Measurements from ENCODE around the gene OPTC. TPM values are rescaled to one million over a fixed set of nuclear protein-coding genes. Genes with fewer than 3 reads are reported as not detected.

The OPTC gene
- total and polyA plus RNA-seq, 8 donors = not detected

DNA sequence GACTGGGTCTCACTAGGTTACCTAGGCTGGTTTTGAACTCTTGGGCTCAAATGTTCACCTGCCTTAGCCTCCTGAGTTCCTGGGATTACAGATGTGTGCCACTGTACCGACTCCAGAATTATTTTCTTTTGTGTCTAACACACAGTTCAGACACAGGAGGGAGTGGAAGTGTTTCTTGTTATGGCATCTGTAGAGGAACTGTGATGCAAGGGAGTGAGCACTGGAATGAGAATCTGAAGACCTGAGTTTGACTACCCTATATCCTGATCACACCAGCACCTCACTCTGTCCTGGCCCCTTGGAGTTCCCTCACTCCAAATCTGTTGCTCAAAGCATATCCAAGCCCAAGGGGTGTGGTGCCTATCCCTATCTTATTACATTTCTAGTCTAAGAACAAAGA, 15.2 kb downstream of the OPTC start:
- DNase-seq (no peak), ATAC-seq (no peak), FAIRE-seq (no peak)
- TF ChIP-seq, protein P1, sequence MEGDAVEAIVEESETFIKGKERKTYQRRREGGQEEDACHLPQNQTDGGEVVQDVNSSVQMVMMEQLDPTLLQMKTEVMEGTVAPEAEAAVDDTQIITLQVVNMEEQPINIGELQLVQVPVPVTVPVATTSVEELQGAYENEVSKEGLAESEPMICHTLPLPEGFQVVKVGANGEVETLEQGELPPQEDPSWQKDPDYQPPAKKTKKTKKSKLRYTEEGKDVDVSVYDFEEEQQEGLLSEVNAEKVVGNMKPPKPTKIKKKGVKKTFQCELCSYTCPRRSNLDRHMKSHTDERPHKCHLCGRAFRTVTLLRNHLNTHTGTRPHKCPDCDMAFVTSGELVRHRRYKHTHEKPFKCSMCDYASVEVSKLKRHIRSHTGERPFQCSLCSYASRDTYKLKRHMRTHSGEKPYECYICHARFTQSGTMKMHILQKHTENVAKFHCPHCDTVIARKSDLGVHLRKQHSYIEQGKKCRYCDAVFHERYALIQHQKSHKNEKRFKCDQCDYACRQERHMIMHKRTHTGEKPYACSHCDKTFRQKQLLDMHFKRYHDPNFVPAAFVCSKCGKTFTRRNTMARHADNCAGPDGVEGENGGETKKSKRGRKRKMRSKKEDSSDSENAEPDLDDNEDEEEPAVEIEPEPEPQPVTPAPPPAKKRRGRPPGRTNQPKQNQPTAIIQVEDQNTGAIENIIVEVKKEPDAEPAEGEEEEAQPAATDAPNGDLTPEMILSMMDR (IDR thresholded peaks at IDR 0.05) = no peak
- WGBS, 2 donors = 54 to 92% methylated on average over 1 of the region's 1 CpG
- no peaks in the 10 kb centered on the region for H3K9me3 ChIP-seq
- intact Hi-C loops (cut with DNase I) = loop anchor here in 1 of 3 donors (5.0 kb wide), 1 partner anchor 193 kb away; no protein-coding TSS in a partner anchor
- H3K4me1 ChIP-seq = no peaks in the 10 kb centered on the region
- H3K4me3 ChIP-seq = no peak overlapping the region
- H3K36me3 ChIP-seq = no peaks in the 10 kb centered on the region
- no peaks in the 10 kb centered on the region for H3K27me3 ChIP-seq
- no peak overlapping the region for H3K27ac ChIP-seq

DNA sequence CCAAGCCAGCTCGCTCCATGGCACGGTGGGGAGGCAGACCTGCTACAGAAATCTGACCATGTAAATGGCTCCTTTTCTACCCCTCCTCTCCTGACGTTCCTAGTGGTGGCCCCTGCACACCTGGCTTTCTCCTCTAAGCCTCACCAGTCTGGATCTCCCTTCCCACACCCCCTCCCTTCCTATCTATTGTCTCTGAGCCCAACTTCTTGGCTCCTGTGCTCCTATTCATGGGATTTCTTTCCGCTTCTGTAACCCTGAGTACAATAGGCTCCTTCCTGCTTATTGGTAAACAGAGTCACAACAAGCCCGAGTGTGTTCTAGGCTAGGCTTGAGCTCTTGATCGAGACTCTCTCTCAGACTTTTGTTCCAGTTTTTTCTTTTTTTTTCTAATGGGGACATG, 17.6 kb downstream of the OPTC start:
- WGBS, 2 donors = 68 to 69% methylated on average over 6 of the region's 6 CpGs
- intact Hi-C loops (cut with DNase I) = no loop called here
- Histone ChIP-seq H3K4me1 (no peaks in the 10 kb centered on the region), H3K27ac (no peak overlapping the region), H3K4me3 (no peak overlapping the region), H3K27me3 (no peaks in the 10 kb centered on the region), H3K36me3 (no peaks in the 10 kb centered on the region), H3K9me3 (no peaks in the 10 kb centered on the region)
- FAIRE-seq = no peak
- no peak for DNase-seq
- TF ChIP-seq, protein P1 (IDR thresholded peaks at IDR 0.05) = no peak
- no peak for ATAC-seq

DNA sequence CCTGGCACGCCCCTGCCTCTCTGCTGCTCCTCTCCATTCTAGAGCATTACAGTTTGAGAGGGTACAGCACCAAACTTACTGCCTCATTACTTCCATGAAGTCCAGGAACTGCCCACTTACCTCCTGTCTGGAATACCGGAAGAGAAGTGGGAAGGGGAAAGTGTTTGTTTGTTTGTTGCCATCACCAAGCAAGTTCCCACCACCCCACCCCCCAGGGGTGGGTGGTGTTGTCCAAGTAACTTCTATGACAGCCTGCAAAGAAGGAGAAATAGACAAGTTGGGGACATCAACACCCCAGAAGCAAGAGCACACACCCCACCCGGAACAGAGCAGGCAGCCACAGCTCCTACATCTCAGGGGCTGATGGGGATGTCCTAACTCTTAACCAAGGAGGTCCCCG, 18.0 kb downstream of the OPTC start:
- WGBS, 2 donors = 82 to 87% methylated on average over 4 of the region's 4 CpGs
- Histone ChIP-seq H3K4me3 (no peak overlapping the region), H3K27me3 (no peaks in the 10 kb centered on the region), H3K9me3 (no peaks in the 10 kb centered on the region), H3K27ac (no peak overlapping the region), H3K36me3 (no peaks in the 10 kb centered on the region), H3K4me1 (no peaks in the 10 kb centered on the region)
- FAIRE-seq = no peak
- intact Hi-C loops (cut with DNase I) = no loop called here
- ATAC-seq = no peak
- no peak for DNase-seq
- TF ChIP-seq, protein P1 (IDR thresholded peaks at IDR 0.05) = no peak

DNA sequence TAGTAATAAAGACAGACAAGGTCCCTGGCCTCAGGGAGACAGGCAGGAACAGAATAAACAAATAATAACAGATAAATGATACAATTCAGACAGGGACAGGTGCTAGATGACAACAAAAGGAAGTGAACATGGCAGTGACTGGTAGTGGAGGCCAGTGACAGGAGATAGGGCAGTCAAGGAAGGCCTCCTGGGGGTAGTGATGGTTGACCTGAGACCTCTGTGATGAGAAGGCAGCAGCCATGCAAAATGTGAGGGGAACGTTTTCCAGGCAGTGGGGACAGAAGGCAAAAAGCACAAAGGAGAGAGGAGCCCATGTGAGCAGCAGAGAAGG, 18.5 kb downstream of the OPTC start:
- TF ChIP-seq, protein P1 (IDR thresholded peaks at IDR 0.05) = no peak
- no peaks in the 10 kb centered on the region for H3K4me1 ChIP-seq

DNA sequence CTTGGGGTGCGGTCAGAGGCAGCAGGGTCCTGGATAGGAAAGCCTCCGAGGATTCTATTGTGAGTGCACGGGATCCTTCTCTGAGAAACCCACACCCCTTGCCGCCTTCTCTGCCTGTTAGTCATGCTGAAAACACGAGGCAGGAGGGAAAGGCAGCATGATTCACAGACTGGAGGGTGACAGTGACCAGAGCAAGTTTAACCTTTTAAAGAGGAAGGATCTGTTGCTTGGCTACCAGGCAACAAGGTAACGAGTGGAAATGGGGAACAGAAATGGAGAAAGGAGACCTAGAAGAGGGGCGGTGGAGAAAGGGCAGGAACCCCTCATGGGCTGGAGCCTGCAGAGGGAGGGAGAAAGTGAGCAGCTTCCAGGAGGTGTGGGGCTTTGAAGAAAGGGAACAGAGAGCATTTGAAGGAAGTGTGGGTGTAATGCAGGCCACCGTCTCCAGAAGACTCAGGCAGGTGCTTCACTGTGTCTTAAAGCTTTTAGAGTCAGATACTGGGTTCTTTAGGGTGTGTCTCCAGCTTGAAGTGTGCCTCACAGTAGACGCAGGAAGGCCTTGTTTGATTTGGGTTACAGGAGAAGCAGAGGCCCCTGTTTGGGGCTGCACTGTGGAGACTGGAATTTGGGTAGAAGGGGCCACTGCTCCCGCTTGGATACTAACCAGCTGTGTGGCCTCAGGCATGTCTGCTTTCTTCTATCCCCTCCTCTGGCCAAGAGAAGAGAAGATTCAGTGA, 19.1 kb downstream of the OPTC start:
- DNase-seq (peak in 1 of 6 donors; percentile 34), FAIRE-seq (no peak), ATAC-seq (peak in 3 of 4 donors; percentile 66 to 78 (median 76))
- WGBS, 2 donors = 74 to 78% methylated on average over 10 of the region's 10 CpGs
- H3K9me3 ChIP-seq = no peaks in the 10 kb centered on the region
- H3K4me1 ChIP-seq = no peaks in the 10 kb centered on the region
- intact Hi-C loops (cut with DNase I) = no loop called here
- TF ChIP-seq, protein P1 (IDR thresholded peaks at IDR 0.05) = no peak
- H3K27ac ChIP-seq = no peak overlapping the region
- no peaks in the 10 kb centered on the region for H3K36me3 ChIP-seq
- H3K27me3 ChIP-seq = no peaks in the 10 kb centered on the region
- H3K4me3 ChIP-seq = no peak overlapping the region

More for the DNA sequence above, 18.5 kb downstream of the OPTC start:
- Histone ChIP-seq H3K27ac (no peak overlapping the region), H3K4me3 (no peak overlapping the region), H3K36me3 (no peaks in the 10 kb centered on the region), H3K9me3 (no peaks in the 10 kb centered on the region), H3K27me3 (no peaks in the 10 kb centered on the region)
- intact Hi-C loops (cut with DNase I) = no loop called here
- ATAC-seq (no peak), DNase-seq (no peak), FAIRE-seq (no peak)
- WGBS, 2 donors = 51 to 57% methylated on average over 1 of the region's 1 CpG
